Thymus (tissue), 11 donors: ENCODE data around the gene IFT80. TPM values are rescaled to one million over a fixed set of nuclear protein-coding genes. Genes with fewer than 3 reads are reported as not detected.

Experiments
- DNase-seq, 9 donors: peaks; one replicate each; pipeline ENCODE4 v3.0.0-alpha.2; 2013; ENCODE audit warnings: low spot score in 9 of 9, low read depth in 6 of 9, missing footprints in 1 of 9
- H3K27ac ChIP-seq, 2 donors: one replicate each; pipeline ENCODE4 v1.5.1; 2013; ENCODE audit warnings: control low read depth in 1 of 2, low read depth in 1 of 2, low read length in 1 of 2, mild to moderate bottlenecking in 1 of 2, moderate library complexity in 1 of 2
- H3K27me3 ChIP-seq, 2 donors: one replicate each; pipeline ENCODE4 v1.5.1; 2013; ENCODE audit warnings: low read length in 1 of 2; ENCODE audit not compliant: control insufficient read depth in 2 of 2, insufficient read depth in 1 of 2
- H3K36me3 ChIP-seq, 2 donors: one replicate each; pipeline ENCODE4 v1.5.1; 2013; ENCODE audit warnings: low read length in 1 of 2, mild to moderate bottlenecking in 1 of 2, moderate library complexity in 1 of 2; ENCODE audit not compliant: control insufficient read depth in 2 of 2, insufficient read depth in 2 of 2
- H3K4me1 ChIP-seq, 2 donors: one replicate each; pipeline ENCODE4 v1.5.1; 2013; ENCODE audit warnings: low read length in 2 of 2; ENCODE audit not compliant: control insufficient read depth in 2 of 2, insufficient read depth in 2 of 2
- H3K4me3 ChIP-seq, 2 donors: one replicate each; pipeline ENCODE4 v1.5.1; 2013; ENCODE audit warnings: low read length in 2 of 2, control low read depth in 1 of 2, mild to moderate bottlenecking in 1 of 2
- H3K9me3 ChIP-seq, 2 donors: one replicate each; pipeline ENCODE4 v1.5.1; 2013; ENCODE audit warnings: low read length in 1 of 2, mild to moderate bottlenecking in 1 of 2; ENCODE audit not compliant: control insufficient read depth in 2 of 2, insufficient read depth in 1 of 2
- whole genome bisulfite sequencing: extraction: QIAGEN DNeasy Blood & Tissue Kit; methylation state at CpG from one replicate; pipeline ENCODE4 v1.1.7; 2013; 5-methylcytosine and 5-hydroxymethylcytosine counted together
- polyA plus RNA-seq: library from polyadenylated mRNA; stranded (reverse); fragments of 200-250 nt; gene quantifications from one replicate; pipeline ENCODE4 v1.2.3, GENCODE V29; 2013
- total RNA-seq: library from RNA; stranded (reverse); fragments of 120-200 nt; gene quantifications from one replicate; pipeline ENCODE4 v1.2.4, GENCODE V29; 2013
- donor health status: healthy.

IFT80 gene
- total and polyA plus RNA-seq, 2 donors = 36.7 to 58.0 TPM

DNA sequence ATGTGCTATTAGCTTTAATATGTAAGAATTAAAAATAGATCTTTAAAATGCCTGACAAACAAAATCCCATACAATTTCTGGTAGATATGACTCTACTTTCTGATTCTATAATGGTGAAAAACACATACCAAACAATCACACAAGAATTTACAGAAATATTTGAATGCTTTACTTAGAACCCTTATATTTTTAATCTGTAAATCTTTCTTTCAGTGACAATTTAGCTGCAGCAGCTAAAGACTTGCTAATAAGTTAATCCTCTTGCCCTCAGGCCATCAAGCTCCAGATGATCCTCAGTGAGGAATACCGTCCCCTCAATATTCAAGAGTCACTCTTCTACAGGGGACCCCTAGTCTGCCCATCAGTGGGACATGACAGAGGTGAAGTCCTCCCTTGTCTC, 118.2 kb downstream of the IFT80 start:
- 94% methylated on average over 1 of the region's 1 CpG for WGBS

DNA sequence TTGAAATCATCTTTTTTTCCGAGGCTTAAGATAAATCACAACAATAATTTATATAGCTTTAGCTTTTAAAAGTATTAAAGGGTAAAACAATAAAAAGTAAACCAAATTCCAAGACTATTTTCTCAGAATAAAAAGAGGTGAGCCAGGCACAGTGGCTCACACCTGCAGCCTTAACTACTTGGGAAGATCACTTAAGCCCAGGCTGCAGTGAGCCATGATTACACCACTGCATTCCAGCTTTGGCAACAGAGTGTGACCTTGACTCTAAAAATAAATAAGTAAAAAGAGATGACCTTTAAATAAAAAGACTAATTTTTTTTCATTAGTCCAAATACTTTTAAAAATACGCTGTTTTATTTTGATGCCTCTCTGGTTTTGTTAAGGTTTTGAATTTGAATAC, 119.4 kb downstream of the IFT80 start:
- H3K36me3 ChIP-seq = peaks cover 8 to 19% of the 10 kb centered on the region in 2 donors

More for the DNA sequence above, 118.2 kb downstream of the IFT80 start:
- no peaks in the 10 kb centered on the region for H3K9me3 ChIP-seq
- no peak overlapping the region for H3K27ac ChIP-seq
- no peak for DNase-seq
- no peaks in the 10 kb centered on the region for H3K27me3 ChIP-seq
- H3K4me1 ChIP-seq = no peaks in the 10 kb centered on the region
- H3K4me3 ChIP-seq = no peak overlapping the region
- peaks cover 8 to 19% of the 10 kb centered on the region in 2 donors for H3K36me3 ChIP-seq

DNA sequence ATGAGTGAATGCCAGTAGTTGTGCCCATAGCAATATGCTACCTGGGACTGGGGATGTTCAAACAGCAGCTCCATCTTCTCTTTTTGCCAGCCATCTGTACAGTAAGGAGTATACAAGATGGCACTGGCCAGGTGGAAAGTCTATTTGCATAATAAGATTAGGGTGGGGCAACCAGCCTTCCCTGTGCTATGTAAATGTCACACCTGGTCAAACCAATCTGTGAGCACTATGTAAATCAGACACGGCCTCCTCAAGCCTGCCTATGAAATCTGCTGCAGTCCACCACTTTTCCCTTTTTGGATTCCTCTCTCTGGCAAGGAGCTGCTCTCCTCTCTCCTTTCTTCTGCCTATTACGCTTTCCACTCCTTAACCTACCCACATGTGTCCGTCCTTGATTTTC, 120.8 kb downstream of the IFT80 start:
- H3K4me3 ChIP-seq = no peak overlapping the region
- H3K27me3 ChIP-seq = no peaks in the 10 kb centered on the region
- H3K36me3 ChIP-seq = peaks cover 11 to 27% of the 10 kb centered on the region in 2 donors
- H3K9me3 ChIP-seq = no peaks in the 10 kb centered on the region
- 100% methylated on average over 3 of the region's 3 CpGs for WGBS
- no peaks in the 10 kb centered on the region for H3K4me1 ChIP-seq
- no peak for DNase-seq
- no peak overlapping the region for H3K27ac ChIP-seq

More for the DNA sequence above, 119.4 kb downstream of the IFT80 start:
- Histone ChIP-seq H3K27ac (no peak overlapping the region), H3K9me3 (no peaks in the 10 kb centered on the region), H3K4me3 (no peak overlapping the region), H3K27me3 (no peaks in the 10 kb centered on the region), H3K4me1 (no peaks in the 10 kb centered on the region)
- no peak for DNase-seq
- 76% methylated on average over 2 of the region's 2 CpGs for WGBS

DNA sequence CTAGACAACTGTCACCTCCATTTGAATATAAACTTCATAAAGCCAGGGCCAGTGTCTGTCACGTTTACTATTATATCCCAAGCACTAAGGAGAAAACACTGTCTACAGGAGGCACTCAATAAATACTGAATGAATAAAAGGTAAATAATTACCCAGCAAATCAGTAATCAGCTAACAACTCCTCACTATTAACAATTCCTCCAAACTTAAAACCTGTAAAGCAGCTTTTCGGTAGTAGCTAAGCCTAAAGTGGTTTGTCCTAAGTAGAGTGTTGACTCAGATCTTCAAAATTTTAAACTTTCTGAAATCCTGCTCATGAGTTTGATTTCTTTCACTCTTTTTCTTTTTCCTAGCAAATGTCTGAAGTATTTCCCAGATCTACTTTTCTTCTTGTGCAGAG, 133.9 kb downstream of the IFT80 start:
- Histone ChIP-seq H3K9me3 (no peaks in the 10 kb centered on the region), H3K4me1 (no peaks in the 10 kb centered on the region), H3K27ac (no peak overlapping the region), H3K36me3 (peaks cover 5 to 8% of the 10 kb centered on the region in 2 donors), H3K27me3 (no peaks in the 10 kb centered on the region), H3K4me3 (no peak overlapping the region)
- DNase-seq = no peak
- 95% methylated on average over 2 of the region's 2 CpGs for WGBS

DNA sequence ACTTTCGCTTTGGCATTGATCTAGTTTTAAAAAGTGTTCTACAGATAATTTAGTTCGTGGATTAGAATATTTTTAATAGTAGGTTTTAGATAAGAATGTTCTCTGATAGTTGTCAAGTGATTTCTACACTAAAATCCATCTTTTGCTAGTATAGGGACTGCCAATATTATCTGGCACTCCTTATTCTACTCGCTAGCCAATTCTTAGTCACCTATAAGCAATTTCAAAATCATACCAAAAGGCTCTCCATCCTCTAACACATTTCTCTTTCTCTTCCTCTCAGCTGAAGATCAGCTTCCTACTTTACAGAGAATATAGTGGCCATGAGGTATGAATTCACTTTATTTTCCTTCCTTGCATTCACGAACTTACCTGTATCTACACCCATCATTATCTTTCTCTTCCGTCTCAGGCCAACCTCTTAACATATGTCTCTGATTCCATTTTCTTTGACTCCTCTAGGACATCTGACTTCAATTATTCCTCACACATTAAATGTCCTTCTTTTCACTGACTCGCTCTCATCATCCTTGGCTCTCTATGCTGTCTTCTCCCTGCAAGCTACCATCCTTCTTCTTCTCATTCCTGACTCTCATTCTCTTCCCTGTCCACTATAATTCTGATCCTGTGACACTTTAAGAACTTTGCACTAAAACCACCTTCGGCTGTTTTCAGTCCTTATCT, 138.3 kb downstream of the IFT80 start:
- Histone ChIP-seq H3K27ac (no peak overlapping the region), H3K9me3 (no peaks in the 10 kb centered on the region), H3K4me1 (no peaks in the 10 kb centered on the region), H3K36me3 (peaks cover 0 to 7% of the 10 kb centered on the region in 2 donors), H3K4me3 (no peak overlapping the region), H3K27me3 (no peaks in the 10 kb centered on the region)
- DNase-seq = no peak
- 93% methylated on average over 7 of the region's 7 CpGs for WGBS

DNA sequence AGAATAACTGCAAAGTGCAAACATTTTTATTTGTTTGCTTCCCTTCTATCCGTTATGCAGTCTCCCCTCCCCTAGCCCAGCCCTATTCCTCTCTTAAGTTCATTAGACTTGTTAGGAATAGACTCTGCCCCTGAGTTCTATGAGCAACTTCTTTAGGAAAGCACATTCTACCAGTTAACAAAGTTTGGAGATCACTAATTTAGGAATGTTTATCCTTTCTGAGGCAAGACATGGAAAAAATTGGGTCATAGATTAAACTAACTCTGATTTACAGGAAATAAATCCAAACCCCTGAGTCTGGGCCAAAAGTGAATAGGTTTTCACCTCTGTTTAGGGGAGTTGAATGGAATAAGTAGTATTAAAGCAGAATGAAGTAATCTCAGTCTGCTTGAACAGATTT, 139.4 kb downstream of the IFT80 start:
- no peak for DNase-seq
- no peaks in the 10 kb centered on the region for H3K9me3 ChIP-seq
- no peak overlapping the region for H3K27ac ChIP-seq
- no peaks in the 10 kb centered on the region for H3K27me3 ChIP-seq
- no peaks in the 10 kb centered on the region for H3K4me1 ChIP-seq
- H3K36me3 ChIP-seq = peaks cover 0 to 7% of the 10 kb centered on the region in 2 donors
- WGBS = 100% methylated on average over 1 of the region's 1 CpG
- H3K4me3 ChIP-seq = no peak overlapping the region

DNA sequence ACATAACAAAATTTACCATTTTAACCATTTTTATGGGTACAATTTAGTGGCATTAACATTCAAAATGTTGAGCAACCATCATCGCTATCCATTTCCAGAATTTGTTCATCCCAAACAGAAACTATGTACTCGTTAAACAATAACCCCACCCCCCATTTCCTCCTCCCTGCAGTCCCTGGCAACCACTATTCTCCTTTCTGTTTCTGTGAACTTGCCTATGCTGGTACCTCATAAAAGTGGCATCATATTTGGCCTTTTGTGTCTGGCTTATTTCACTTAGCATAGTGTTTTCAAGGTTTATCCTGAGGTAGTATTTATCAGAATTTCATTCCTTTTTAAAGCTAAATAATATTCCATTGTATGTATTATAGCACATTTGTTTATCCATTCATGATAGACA, 141.4 kb downstream of the IFT80 start:
- Histone ChIP-seq H3K36me3 (peaks cover 0 to 7% of the 10 kb centered on the region in 2 donors), H3K4me1 (no peaks in the 10 kb centered on the region), H3K9me3 (no peaks in the 10 kb centered on the region), H3K27ac (no peak overlapping the region), H3K4me3 (no peak overlapping the region), H3K27me3 (no peaks in the 10 kb centered on the region)
- 71% methylated on average over 2 of the region's 2 CpGs for WGBS
- no peak for DNase-seq

DNA sequence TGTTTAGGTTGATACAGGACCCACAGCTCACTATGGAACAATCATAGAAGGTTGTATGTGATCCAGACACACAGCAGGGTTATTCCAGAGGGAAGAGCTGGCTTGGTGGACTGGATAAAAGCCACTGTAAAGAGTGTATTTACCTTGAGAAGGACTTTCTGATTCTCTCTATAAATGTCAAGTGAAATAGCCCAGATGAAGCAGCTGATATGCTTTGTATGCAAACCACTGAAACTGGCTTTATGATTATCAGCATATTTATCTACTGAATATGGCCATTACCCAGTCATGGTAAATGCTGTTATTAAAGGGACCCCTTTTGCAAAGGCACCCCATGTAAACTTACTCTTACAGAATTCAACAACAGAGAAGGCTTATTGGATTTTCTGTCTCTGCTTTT, 145.7 kb downstream of the IFT80 start:
- no peaks in the 10 kb centered on the region for H3K9me3 ChIP-seq
- DNase-seq = no peak
- peaks cover 0 to 3% of the 10 kb centered on the region in 2 donors for H3K36me3 ChIP-seq
- no peak overlapping the region for H3K4me3 ChIP-seq
- no peaks in the 10 kb centered on the region for H3K4me1 ChIP-seq
- no peaks in the 10 kb centered on the region for H3K27me3 ChIP-seq
- no peak overlapping the region for H3K27ac ChIP-seq

DNA sequence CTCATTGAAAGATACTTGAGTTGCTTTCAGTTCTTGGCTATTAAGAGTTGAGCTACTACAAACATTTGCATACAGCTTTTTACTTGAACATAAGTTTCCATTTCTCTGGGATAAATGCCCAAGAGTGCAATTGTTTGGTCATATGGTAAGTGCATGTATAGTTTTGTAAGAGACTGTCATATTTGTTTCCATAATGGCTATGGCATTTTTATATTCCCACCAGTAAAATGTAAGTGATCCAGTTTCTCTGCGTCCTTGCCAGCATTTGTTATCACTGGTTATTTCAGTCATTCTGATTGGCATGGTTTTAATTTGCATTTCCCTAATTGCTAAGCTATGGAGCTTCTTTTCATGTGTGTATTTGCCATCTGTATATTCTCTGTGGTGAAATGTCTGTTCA, 151.3 kb downstream of the IFT80 start:
- no peak overlapping the region for H3K27ac ChIP-seq
- H3K4me3 ChIP-seq = no peak overlapping the region
- no peaks in the 10 kb centered on the region for H3K9me3 ChIP-seq
- H3K4me1 ChIP-seq = no peaks in the 10 kb centered on the region
- 96% methylated on average over 1 of the region's 1 CpG for WGBS
- no peak for DNase-seq
- H3K36me3 ChIP-seq = no peaks in the 10 kb centered on the region
- no peaks in the 10 kb centered on the region for H3K27me3 ChIP-seq
